SU-DHL-6 (cell line): Measurements from ENCODE around the gene SUSD3.

Source experiments
- H2AFZ ChIP-seq: fragments of 200-600 bp; sonication (generic); 2 replicates; pipeline ENCODE4 v1.6.1; 2014; ENCODE audit warnings: low read depth, mild to moderate bottlenecking, moderate library complexity, mixed read lengths, antibody characterized with exemption, low read length; ENCODE audit not compliant: severe bottlenecking
- H3F3A ChIP-seq: fragments of 200-600 bp; shearing (Covaris generic); 2 replicates; pipeline ENCODE4 v1.6.0; 2016; ENCODE audit warnings: antibody characterized with exemption, mild to moderate bottlenecking; ENCODE audit not compliant: insufficient read depth
- H3K27ac ChIP-seq: fragments of 200-600 bp; sonication (generic); 2 replicates; pipeline ENCODE4 v1.5.1; 2016; ENCODE audit warnings: low read depth, mild to moderate bottlenecking, low read length, moderate library complexity, mixed read lengths
- H3K27me3 ChIP-seq: fragments of 200-600 bp; sonication (generic), shearing (Covaris generic); 2 replicates; pipeline ENCODE4 v1.6.0; 2014; ENCODE audit warnings: mild to moderate bottlenecking, low read length
- H3K36me3 ChIP-seq: fragments of 200-600 bp; sonication (generic); 2 replicates; pipeline ENCODE4 v1.6.1; 2014; ENCODE audit warnings: mild to moderate bottlenecking, low read length, mixed read lengths
- H3K4me2 ChIP-seq: fragments of 300-600, 200-600 bp; shearing (Covaris generic), sonication (generic); 2 replicates; pipeline ENCODE4 v1.6.0; 2014; ENCODE audit warnings: low read length, low read depth, mild to moderate bottlenecking; ENCODE audit not compliant: poor library complexity, severe bottlenecking
- H3K4me3 ChIP-seq: fragments of 200-600 bp; sonication (generic); 2 replicates; pipeline ENCODE4 v1.5.1; 2014; ENCODE audit warnings: antibody characterized with exemption, low read length, mild to moderate bottlenecking, mixed read lengths; ENCODE audit not compliant: insufficient read depth, poor library complexity, severe bottlenecking
- H3K79me2 ChIP-seq: fragments of 200-600 bp; sonication (generic); 2 replicates; pipeline ENCODE4 v1.6.1; 2014; ENCODE audit warnings: mild to moderate bottlenecking, low read length, moderate library complexity; ENCODE audit not compliant: insufficient read depth
- H3K9ac ChIP-seq: fragments of 200-600 bp; sonication (generic); 2 replicates; pipeline ENCODE4 v1.7.0; 2014; ENCODE audit warnings: mild to moderate bottlenecking, low read length
- H3K9me2 ChIP-seq: fragments of 200-600 bp; sonication (generic); replicated peaks from 2 replicates; pipeline ENCODE4 v1.6.1; 2014; ENCODE audit warnings: low read length; ENCODE audit not compliant: insufficient read depth
- H3K9me3 ChIP-seq: fragments of 200-600 bp; sonication (generic); 2 replicates; pipeline ENCODE4 v1.6.1; 2014; ENCODE audit warnings: low read length, mixed read lengths; ENCODE audit not compliant: insufficient read depth
- H4K20me1 ChIP-seq: fragments of 200-600 bp; sonication (generic); 2 replicates; pipeline ENCODE4 v1.6.1; 2014; ENCODE audit warnings: low read depth, mild to moderate bottlenecking, antibody characterized with exemption, low read length, moderate library complexity, mixed read lengths
- EZH2phosphoT487 ChIP-seq: fragments of 200-600 bp; sonication (generic), shearing (Covaris generic); conservative IDR thresholded peaks from 2 replicates; pipeline ENCODE4 v1.6.1; 2018; ENCODE audit warnings: mild to moderate bottlenecking, antibody characterized with exemption, low read length, moderate library complexity, mixed read lengths
- TF ChIP-seq, protein P1 (sequence below): fragments of 200-600 bp; sonication (generic); IDR thresholded peaks from one replicate; pipeline ENCODE4 v1.5.1; 2017; ENCODE audit warnings: antibody characterized with exemption, mild to moderate bottlenecking, low read length, moderate library complexity; ENCODE audit not compliant: insufficient read depth, poor library complexity, severe bottlenecking

Gene SUSD3

DNA sequence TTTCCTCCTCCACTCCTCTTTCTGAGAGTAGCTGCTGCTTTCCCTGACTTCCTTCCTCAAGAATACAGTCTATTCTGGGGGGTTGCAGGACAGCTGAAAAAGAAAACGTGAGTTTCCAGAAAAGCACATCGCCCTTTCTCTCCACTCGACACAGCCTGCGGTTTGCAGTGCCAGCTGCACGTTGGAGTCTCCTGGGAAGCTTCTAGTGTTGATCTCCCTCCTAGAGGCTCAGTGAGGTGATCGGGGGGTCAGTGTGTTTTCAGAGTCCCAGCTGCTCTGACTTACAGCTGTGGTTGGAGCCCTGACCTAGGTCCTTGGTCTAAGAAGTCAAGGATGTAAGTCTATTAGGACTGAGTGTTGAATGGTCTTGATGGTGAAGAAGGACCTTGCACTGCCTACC is 25.0 kb upstream of the SUSD3 start:
- no peak overlapping the region for H3K4me2 ChIP-seq
- H3K27me3 ChIP-seq, result no peaks in the 10 kb centered on the region
- H4K20me1 ChIP-seq, result no peaks in the 10 kb centered on the region
- no peak overlapping the region for H2AFZ ChIP-seq
- H3K9me3 ChIP-seq, result no peaks in the 10 kb centered on the region
- H3K9ac ChIP-seq, result no peak overlapping the region
- no peaks in the 10 kb centered on the region for H3K79me2 ChIP-seq
- no peak overlapping the region for H3K4me3 ChIP-seq
- TF ChIP-seq, protein P1, sequence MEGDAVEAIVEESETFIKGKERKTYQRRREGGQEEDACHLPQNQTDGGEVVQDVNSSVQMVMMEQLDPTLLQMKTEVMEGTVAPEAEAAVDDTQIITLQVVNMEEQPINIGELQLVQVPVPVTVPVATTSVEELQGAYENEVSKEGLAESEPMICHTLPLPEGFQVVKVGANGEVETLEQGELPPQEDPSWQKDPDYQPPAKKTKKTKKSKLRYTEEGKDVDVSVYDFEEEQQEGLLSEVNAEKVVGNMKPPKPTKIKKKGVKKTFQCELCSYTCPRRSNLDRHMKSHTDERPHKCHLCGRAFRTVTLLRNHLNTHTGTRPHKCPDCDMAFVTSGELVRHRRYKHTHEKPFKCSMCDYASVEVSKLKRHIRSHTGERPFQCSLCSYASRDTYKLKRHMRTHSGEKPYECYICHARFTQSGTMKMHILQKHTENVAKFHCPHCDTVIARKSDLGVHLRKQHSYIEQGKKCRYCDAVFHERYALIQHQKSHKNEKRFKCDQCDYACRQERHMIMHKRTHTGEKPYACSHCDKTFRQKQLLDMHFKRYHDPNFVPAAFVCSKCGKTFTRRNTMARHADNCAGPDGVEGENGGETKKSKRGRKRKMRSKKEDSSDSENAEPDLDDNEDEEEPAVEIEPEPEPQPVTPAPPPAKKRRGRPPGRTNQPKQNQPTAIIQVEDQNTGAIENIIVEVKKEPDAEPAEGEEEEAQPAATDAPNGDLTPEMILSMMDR, result no peak
- TF ChIP-seq EZH2phosphoT487, result no peak
- H3F3A ChIP-seq, result no peaks in the 10 kb centered on the region
- no peak overlapping the region for H3K27ac ChIP-seq
- H3K36me3 ChIP-seq, result no peaks in the 10 kb centered on the region
- H3K9me2 ChIP-seq, result no peaks in the 10 kb centered on the region

DNA sequence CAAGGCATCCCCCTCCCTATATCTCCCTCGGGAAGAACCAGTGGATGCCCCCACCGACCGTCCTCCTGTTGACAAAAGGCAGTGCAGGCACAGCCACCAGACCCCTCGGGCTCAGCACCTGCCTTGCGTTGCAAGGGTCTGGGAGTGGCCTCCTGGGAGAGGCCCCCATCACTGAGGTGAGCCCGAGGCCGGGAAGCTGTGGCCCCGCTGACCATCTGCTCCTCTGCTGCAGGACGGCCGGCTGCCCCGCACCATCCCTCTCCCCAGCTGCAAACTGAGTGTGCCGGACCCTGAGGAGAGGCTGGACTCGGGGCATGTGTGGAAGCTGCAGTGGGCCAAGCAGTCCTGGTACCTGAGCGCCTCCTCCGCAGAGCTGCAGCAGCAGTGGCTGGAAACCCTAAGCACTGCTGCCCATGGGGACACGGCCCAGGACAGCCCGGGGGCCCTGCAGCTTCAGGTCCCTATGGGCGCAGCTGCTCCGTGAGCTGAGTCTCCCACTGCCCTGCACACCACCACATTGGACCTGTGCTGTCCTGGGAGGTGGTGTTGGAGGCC is 23.3 kb upstream of the SUSD3 start:
- no peaks in the 10 kb centered on the region for H3F3A ChIP-seq
- H3K27me3 ChIP-seq, result no peaks in the 10 kb centered on the region
- H3K36me3 ChIP-seq, result no peaks in the 10 kb centered on the region
- no peak overlapping the region for H3K4me2 ChIP-seq
- no peak overlapping the region for H3K9ac ChIP-seq
- no peaks in the 10 kb centered on the region for H3K9me3 ChIP-seq
- no peak overlapping the region for H3K4me3 ChIP-seq
- H3K79me2 ChIP-seq, result no peaks in the 10 kb centered on the region
- H3K9me2 ChIP-seq, result no peaks in the 10 kb centered on the region
- no peaks in the 10 kb centered on the region for H4K20me1 ChIP-seq
- no peak for TF ChIP-seq EZH2phosphoT487
- TF ChIP-seq, protein P1, result no peak
- no peak overlapping the region for H2AFZ ChIP-seq
- no peak overlapping the region for H3K27ac ChIP-seq

- TF ChIP-seq EZH2phosphoT487, result no peak
- TF ChIP-seq, protein P1, result peak; percentile 47
- no peak overlapping the region for H3K4me2 ChIP-seq
- no peaks in the 10 kb centered on the region for H3K9me2 ChIP-seq
- H2AFZ ChIP-seq, result no peak overlapping the region
- H3K9ac ChIP-seq, result no peak overlapping the region
- H4K20me1 ChIP-seq, result no peaks in the 10 kb centered on the region
- no peaks in the 10 kb centered on the region for H3K9me3 ChIP-seq
- no peak overlapping the region for H3K27ac ChIP-seq
- H3K4me3 ChIP-seq, result no peak overlapping the region
- H3K79me2 ChIP-seq, result no peaks in the 10 kb centered on the region
- H3K36me3 ChIP-seq, result no peaks in the 10 kb centered on the region
- H3F3A ChIP-seq, result no peaks in the 10 kb centered on the region
- no peaks in the 10 kb centered on the region for H3K27me3 ChIP-seq
These were observed 22.6 kb upstream of the SUSD3 start for GRCh38 chr9:93035821-93036351.
